ENCODE data around the gene IRF2BP1. TPM values are rescaled to one million over a fixed set of nuclear protein-coding genes. Genes with fewer than 3 reads are reported as not detected.

The IRF2BP1 gene
- total RNA-seq, 1 donor from 2014 or later = 33.8 TPM

DNA sequence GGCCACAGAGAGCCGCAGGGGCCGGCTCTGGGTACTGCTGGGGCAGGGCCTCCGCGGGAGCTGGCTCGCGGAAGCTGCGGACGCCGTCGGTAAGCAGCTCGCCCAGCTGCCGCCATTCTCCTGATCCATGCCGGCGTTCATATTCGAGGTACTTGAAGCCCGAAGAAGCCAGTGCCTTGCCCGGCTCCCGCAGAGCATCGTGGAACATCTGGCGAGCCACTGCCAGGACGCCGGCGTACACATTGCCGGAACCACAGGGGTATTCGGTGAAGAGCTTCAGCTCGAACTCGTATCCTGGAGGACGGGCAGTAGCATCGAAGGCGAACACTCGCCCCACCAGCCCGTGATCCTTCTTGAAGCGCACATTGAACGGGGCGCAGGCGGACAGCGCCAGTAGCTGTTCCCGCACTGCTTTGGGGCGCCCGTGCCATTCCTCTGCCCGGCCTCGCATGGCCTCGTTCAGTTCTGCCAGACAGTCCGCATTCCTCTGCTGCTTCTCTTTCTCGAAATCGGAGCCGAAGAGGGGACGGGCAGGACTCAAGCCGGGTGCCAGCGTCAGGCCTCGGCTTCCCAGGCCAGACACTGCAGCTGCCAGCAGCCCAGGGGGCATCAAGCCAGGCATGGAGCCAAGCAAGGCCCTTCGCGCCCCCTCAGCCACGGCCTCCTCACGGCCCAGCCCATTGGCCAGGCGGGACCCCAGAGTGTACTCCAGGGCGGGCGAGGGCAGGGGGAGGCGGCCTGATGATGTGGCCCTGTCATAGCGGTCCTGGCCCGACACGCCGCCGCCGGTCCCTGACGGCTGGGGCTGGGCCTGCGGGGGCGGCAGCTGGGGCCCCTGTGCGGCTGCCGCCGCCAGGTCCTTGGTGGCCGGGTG, 1.0 kb downstream of the IRF2BP1 start:
- Mint-ChIP-seq H3K27me3 (ENCODE audit: low read depth) (no peaks in the 10 kb centered on the region), H3K4me3 (peak overlapping the region; percentile 59), H3K4me1 (peaks cover 25% of the 10 kb centered on the region), H3K9me3 (no peaks in the 10 kb centered on the region), H3K36me3 (peaks cover 3% of the 10 kb centered on the region), H3K27ac (no peak overlapping the region)
- TF ChIP-seq, protein P1, sequence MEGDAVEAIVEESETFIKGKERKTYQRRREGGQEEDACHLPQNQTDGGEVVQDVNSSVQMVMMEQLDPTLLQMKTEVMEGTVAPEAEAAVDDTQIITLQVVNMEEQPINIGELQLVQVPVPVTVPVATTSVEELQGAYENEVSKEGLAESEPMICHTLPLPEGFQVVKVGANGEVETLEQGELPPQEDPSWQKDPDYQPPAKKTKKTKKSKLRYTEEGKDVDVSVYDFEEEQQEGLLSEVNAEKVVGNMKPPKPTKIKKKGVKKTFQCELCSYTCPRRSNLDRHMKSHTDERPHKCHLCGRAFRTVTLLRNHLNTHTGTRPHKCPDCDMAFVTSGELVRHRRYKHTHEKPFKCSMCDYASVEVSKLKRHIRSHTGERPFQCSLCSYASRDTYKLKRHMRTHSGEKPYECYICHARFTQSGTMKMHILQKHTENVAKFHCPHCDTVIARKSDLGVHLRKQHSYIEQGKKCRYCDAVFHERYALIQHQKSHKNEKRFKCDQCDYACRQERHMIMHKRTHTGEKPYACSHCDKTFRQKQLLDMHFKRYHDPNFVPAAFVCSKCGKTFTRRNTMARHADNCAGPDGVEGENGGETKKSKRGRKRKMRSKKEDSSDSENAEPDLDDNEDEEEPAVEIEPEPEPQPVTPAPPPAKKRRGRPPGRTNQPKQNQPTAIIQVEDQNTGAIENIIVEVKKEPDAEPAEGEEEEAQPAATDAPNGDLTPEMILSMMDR (IDR thresholded peaks at IDR 0.05; ENCODE audit: unreplicated experiment) = no peak
- DNase-seq (ENCODE audit: low spot score in 2 of 2, unreplicated experiment in 2 of 2) = no peak

GRCh38 chr19:45883881-45884681, 1.9 kb downstream of the IRF2BP1 start:
- peaks cover 3% of the 10 kb centered on the region for H3K36me3 Mint-ChIP-seq
- no peaks in the 10 kb centered on the region for H3K27me3 Mint-ChIP-seq (ENCODE audit: low read depth)
- peak overlapping the region; percentile 71 for H3K4me3 Mint-ChIP-seq
- H3K9me3 Mint-ChIP-seq = no peaks in the 10 kb centered on the region
- TF ChIP-seq, protein P1 (IDR thresholded peaks at IDR 0.05; ENCODE audit: unreplicated experiment) = no peak
- no peak overlapping the region for H3K27ac Mint-ChIP-seq
- DNase-seq (ENCODE audit: low spot score in 2 of 2, unreplicated experiment in 2 of 2) = no peak
- H3K4me1 Mint-ChIP-seq = peaks cover 25% of the 10 kb centered on the region

GRCh38 chr19:45883586-45883880, 2.4 kb downstream of the IRF2BP1 start:
- no peak for DNase-seq (ENCODE audit: low spot score in 2 of 2, unreplicated experiment in 2 of 2)
- Mint-ChIP-seq H3K4me3 (peak overlapping the region; percentile 71), H3K36me3 (peaks cover 3% of the 10 kb centered on the region), H3K4me1 (peaks cover 25% of the 10 kb centered on the region), H3K27me3 (ENCODE audit: low read depth) (no peaks in the 10 kb centered on the region), H3K27ac (peak overlapping the region; percentile 49), H3K9me3 (no peaks in the 10 kb centered on the region)
- TF ChIP-seq, protein P1 (IDR thresholded peaks at IDR 0.05; ENCODE audit: unreplicated experiment) = no peak

GRCh38 chr19:45882652-45883585, 3.0 kb downstream of the IRF2BP1 start:
- H3K27ac Mint-ChIP-seq = peak overlapping the region; percentile 49
- no peaks in the 10 kb centered on the region for H3K27me3 Mint-ChIP-seq (ENCODE audit: low read depth)
- peak overlapping the region; percentile 71 for H3K4me3 Mint-ChIP-seq
- DNase-seq (ENCODE audit: low spot score in 2 of 2, unreplicated experiment in 2 of 2) = peak in 1 of 2 experiments; percentile 85
- H3K9me3 Mint-ChIP-seq = no peaks in the 10 kb centered on the region
- H3K36me3 Mint-ChIP-seq = peaks cover 3% of the 10 kb centered on the region
- H3K4me1 Mint-ChIP-seq = peaks cover 25% of the 10 kb centered on the region
- TF ChIP-seq, protein P1 (IDR thresholded peaks at IDR 0.05; ENCODE audit: unreplicated experiment) = peak; percentile 78

- TF ChIP-seq, protein P1 (IDR thresholded peaks at IDR 0.05; ENCODE audit: unreplicated experiment) = no peak
- DNase-seq (ENCODE audit: low spot score in 2 of 2, unreplicated experiment in 2 of 2) = no peak
- Mint-ChIP-seq H3K36me3 (peaks cover 3% of the 10 kb centered on the region), H3K4me3 (peak overlapping the region; percentile 71), H3K9me3 (no peaks in the 10 kb centered on the region), H3K27ac (peak overlapping the region; percentile 18), H3K4me1 (peaks cover 26% of the 10 kb centered on the region), H3K27me3 (ENCODE audit: low read depth) (no peaks in the 10 kb centered on the region)
These were observed 3.9 kb downstream of the IRF2BP1 start for GRCh38 chr19:45881909-45882528.
